CD4-positive, alpha-beta T cell treated with Interferon alpha-2 for 1 hour (primary cell): ENCODE data around the gene TTC28.
"Not testable (repeated sequence)": the region's sequence is repeated elsewhere in the genome, so short reads cannot be mapped to it uniquely, and the experiment has no call there.

Experiments used
- DNase-seq, 2 donors: peaks; one replicate each; pipeline ENCODE4 v3.0.0-alpha.2; 2020 to 2022

The TTC28 gene

DNA sequence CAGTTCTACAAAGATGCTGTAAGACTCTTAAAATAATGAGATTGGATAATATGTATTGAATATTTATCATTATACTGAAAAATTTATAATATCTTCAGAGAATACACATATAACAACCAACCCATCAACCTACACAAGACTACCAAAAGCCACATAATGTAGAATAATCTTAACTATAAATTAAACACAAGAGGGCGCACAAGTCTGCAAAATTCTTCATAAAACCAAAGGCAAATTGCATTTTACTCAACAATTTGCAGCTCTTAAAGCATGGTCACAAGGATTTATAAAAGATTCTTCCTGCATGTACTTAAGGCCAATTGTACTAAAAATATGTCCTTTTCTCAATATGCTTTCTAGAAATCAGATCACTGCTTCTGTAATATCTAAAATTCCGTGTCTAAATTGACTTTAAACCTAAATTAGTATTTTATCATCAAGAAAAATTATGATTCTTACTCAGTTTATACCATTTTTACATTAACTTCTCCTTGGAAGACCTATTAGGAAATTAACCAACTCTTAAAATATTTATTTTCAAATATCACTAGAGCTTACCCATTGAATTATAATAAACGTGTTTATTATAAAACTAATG, 79.0 kb downstream of the TTC28 start:
- DNase-seq: peak in 1 of 2 donors; percentile 68

DNA sequence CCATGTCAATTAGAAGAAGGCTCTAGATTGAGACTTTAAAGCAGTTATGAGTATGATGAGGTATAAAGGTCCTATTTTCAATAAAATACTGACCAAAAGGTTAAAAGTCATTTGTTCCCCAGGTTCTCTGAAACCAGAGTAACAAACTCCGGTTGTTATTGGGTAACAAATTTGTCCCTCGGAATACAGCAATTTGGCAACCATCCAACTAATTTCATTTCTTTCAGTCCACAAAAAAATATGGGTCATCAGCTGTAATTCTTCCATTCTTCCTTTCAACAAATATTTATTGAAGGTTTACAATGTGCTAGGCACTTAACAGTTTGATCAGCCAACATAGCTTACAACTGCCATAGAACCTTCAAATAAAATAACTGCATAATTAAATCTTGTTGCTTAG, 79.9 kb downstream of the TTC28 start:
- DNase-seq: no peak

DNA sequence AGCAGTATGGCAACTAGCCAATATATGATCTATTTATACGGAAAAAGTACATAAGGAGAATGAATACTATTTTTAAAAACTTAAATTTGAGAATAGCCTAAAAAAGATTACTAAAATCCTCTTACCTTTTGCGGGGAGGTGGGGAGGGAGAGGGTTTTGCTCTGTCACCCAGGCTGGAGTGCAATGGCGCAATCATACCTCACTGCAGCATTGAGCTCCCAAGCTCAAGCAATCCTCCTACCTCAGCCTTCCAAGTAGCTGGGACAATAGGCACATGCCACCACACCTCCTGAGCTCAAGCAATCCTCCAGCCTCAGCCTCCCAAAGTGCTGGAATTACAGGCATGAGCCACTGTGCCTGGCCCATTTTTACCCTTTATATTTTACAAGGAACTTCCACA, 82.0 kb downstream of the TTC28 start:
- no peak for DNase-seq

DNA sequence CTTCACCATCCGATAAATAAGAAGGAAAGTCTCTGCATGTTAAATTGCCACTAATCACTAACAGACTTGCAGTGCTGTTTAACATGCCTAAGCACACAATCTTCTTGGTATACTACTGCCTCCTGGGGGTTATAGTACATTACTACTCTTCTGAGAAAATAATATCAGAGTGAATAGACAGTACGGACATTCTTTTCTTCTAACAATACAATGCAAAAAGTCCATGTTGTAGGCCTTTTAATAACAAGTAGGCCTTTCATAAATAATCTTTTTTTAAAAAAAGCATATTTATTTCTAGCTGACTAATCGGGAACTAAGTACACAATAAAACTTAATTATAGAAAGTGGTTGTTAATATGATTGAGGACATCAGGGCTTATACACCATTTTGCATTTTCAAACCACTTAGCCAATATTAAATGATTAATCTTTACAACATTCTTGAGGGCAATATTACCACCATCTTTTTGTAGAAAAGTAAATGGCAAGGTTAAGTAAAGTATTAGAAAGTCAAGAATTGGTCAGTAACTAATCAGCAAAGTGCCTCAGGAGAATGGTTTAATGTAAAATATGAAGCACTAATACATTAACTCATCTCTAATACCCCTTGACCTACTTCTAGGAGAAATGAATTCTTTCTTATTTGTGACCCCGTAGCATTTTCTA, 84.7 kb downstream of the TTC28 start:
- peak in 1 of 2 donors; percentile 49 for DNase-seq

DNA sequence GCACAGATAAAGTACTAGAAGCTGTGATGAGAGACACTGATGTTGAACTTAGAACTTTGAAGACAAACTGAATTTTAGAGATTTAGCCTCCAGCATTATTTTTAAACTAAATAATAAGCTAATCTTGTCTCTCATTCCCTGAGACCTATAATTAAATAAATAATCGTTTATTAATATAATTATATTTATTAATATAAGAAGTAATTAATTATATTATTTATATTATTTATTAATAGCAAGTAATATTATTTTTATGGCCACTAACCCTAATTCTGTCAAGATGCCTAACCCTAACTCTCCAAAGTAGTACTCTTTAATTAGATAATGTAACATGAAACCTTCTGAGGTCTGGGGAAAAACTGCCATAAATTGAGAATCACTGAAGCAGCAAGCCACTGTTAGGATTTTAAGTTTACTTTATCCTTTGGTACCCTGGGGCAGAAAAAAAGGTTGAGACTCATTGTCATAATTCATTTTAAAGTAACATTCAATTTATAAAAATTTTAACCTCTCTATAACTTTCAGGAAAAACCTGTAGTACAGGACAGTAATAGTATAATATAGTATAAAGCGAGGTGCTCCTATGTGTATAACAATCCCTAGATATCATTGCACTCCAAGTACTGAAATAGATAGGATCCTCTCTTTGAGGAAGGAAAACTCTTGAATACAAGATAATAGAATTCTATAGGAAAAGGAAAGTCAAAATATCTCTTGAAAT, 85.4 kb downstream of the TTC28 start:
- no peak for DNase-seq

DNA sequence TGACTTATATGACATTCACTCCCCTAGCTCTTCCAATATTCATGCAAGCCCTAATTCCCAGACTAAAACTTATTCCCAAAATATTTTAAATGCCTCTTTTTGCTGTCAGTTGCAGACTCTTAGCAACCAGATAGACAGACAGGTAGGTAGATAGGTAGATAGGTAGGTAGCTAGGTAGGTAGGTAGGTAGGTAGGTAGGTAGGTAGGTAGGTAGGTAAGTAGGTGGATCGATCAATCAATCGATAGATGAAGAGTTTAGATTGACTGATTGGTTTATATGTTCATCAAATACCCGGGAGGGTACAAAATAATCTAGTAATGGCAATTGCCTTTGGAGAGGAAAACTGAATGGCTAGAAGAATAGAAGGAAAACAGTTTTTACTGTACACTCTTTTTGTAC, 86.3 kb downstream of the TTC28 start:
- DNase-seq: no peak

DNA sequence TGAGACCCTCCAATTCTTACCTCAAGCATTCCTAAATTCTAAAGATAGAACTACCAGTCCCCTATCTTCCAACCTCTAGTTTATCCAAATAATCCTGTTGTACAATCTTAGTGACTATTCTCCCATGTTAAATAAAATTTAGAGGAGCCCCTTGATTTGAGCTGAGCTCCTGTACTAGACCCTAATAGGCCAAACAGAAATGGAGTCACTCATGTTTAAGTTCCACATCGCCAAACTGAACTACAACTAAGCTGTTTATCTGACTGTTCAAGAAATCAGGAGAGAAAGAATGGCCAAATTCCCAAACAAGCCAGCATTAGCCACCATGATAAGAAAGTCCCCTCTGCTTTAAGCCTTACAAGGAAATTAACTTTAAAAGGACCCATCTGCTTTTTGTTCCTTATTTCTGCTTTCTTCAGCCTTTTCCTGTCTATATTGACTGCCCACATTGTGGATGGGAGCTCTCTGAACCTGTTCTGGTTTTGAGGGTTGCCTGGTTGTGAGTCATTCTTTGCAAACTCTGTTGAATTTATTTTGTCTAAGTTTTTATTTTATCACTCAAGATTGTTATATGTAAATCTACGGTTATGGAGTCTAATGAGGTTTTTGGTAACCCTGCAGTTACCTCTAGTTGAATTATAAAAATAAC, 90.4 kb downstream of the TTC28 start:
- no peak for DNase-seq

DNA sequence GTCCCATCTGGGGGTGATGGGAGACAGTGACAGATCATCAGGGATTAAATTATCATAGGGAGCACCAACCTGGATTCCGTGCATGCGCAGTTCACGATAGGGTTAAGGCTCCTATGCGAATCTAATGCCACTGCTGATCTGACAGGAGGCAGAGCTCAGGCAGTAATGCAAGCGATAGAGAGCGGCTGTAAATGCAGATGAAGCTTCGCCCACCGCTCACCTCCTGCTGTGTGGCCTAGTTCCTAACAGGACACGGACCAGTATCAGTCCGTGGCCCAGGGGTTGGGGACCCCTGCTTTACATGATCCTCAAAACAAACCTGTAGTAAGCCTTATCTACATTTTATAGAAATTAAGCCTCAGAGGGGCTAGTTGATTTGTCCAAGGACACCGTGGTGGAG, 94.3 kb downstream of the TTC28 start:
- no peak for DNase-seq

DNA sequence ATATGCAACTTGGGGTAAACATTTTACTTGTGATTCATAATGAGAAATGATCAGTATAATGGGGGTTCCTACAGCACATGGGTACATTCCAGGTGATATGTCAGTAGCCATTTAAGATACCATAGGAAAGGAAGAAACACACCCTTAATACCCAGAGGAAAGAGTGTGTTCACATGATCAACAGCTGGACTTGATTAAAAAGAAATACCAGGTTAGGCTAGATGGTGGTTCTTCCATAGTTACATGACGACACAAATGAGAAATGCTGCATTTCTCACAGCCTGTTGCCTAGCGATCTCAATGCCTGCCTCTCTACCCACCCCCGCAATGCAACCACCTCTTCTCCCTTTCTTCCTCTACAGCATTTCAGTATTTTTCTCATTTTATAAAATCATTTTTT, 96.8 kb downstream of the TTC28 start:
- no peak for DNase-seq

DNA sequence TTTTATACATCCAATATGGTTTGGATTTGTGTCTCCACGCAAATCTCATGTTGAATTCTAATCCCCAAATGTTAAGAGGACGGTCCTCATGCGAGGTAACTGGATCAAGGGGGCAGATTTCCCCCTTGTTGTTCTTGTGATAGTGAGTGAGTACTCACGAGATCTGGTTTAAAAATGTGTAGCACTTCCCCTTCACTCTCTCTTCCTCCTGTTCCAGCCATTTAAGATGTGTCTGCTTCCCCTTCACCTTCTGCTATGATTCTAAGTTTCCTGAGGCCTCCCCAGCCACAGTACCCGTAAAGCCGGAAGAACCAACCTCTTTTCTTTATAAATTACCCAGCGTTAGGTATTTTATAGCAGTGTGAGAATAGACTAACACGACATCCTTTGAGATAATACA, 98.6 kb downstream of the TTC28 start:
- DNase-seq: no peak

DNA sequence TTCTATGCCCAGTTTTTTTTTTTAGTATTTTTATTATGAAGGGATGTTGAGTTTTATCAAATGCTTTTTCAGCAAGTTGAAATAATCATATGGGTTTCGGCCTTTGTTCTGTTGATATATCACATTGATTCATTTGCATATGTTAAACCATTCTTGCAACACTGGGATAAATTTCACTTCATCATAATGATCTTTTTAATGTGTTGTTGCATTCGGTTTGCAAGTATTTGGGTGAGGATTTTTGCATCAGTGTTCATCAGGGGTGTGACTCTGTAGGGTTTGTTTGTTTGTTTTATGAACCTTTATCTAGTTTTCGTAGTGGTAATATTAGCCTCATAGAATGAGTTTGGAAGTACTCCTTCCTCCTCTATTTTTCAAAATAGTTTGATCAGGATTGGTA, 103.5 kb downstream of the TTC28 start:
- DNase-seq: no peak

DNA sequence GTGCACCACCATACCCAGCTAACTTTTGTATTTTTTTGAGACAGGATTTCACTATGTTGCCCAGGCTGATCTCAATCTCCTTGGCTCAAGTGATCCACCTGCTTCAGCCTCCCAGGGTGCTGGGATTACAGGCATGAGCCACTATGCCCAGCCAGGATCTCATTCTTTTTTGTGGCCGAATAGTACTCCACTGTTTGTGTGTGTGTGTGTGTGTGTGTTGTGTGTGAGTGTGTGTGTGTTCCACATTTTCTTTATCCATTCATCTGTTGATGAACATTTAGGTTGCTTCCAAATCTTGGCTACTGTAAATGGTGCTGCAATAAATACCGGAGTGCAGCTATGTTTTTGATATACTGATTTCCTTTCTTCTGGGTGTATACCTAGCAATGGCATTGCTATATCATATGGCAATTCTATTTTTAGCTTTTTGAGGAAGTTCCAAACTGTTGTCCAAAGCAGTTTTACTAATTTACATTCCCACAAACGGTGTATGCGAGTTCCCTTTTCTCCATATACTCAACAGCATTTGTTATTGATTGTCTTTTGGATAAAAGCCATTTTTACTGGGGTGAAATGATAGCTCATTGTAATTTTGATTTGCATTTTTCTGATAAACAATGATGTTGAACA, 105.4 kb downstream of the TTC28 start:
- no peak for DNase-seq

DNA sequence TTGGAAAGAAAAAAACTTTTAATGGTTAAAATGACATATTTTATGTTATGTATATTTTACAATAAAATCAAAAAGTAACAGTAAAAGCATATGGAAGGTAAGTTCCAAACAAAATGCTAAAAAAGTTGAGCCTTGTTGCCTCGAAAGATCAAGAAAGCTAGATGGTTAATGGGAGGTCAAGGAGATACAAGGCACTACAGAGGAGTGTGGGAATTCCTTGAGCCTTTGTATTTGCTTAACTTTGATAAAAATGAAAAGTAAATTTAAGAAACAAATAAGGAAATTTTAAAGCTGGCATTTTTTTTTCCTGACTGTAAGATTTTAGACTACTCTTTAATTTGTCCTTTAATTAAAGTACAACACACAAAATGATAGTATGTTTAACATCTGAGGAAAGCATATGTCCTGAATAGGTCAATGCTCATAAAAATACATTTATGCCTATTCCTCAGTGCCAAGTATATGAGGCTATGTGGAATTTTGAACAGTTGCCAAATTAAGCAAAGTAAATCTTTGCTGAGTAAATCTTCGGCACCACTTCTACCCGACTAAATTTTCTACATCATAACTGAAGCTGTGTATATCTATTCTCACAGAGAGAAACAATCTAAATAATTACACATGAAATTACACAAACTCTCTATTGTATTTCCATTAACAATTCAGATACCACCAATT, 108.8 kb downstream of the TTC28 start:
- DNase-seq: no peak

DNA sequence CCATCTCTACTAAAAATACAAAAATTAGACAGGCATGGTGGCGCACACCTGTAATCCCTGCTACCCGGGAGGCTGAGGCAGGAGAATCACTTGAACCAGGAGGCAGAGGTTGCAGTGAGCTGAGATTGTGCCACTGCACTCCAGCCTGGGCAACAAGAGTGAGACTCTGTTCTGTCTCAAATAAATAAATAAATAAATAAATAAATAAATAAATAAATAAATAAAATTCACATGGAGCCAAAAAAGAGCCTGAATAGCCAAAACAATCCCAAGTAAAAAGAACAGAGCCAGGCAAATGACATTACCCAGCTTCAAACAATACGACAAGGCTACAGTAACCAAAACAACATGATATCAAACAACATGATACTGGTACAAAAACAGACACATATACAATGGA, 110.7 kb downstream of the TTC28 start:
- DNase-seq: not testable (repeated sequence)

DNA sequence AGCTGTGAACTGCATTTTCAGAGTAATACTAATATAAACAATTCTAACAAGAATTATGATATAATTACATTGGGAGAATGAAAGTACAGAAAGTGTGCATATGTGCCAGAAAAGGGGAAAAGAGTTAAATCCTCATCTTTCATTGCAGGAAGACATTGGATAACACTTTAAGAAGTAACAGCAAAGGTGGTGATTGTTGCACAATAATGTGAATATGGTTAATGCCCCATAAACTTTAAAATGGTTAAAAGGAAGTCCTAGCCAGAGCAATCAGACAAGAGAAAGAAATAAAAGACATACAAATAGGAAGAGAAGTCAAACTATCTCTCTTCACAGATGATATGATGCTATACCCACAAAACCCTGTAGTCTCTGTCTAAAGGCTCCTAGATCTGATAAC, 111.5 kb downstream of the TTC28 start:
- DNase-seq: no peak

DNA sequence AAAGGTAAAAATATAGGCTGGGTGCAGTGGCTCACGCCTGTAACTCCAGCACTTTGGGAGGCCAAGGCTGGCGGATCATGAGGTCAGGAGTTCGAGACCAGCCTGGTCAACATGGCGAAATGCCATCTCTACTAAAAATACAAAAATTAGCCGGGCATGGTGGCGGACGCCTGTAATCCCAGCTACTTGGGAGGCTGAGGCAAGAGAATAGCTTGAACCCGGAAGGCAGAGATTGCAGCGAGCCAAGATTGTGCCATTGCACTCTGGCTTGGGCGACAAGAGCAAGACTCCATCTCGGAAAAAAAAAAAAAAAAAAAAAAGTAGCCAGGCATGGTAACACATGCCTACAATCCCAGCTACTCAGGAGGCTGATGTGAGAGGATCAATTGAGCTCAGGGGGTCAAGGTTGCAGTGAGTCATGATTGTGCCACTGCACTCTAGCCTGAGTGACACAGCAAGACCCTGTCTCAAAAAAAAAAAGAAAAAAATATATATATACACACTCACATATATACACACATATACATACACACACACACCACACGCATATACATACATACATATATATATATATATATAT, 112.6 kb downstream of the TTC28 start:
- DNase-seq: not testable (repeated sequence)

DNA sequence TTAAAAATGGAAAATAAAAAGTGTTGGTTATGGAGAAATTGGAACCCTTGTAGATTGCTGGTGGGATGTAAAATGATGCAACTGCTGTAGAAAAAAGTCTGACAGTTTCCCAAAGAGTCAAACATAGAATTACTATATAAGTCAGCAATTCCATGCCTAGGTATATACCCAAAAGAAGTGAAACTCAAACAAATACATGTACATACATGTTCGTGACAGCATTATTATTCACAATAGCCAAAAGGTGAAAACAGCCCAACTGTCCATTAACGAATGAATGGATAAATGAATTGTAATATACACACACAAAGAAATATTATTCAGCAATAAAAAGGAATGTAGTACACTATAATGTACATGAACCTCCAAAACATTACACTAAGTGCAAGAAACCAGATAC, 116.0 kb downstream of the TTC28 start:
- DNase-seq: no peak

DNA sequence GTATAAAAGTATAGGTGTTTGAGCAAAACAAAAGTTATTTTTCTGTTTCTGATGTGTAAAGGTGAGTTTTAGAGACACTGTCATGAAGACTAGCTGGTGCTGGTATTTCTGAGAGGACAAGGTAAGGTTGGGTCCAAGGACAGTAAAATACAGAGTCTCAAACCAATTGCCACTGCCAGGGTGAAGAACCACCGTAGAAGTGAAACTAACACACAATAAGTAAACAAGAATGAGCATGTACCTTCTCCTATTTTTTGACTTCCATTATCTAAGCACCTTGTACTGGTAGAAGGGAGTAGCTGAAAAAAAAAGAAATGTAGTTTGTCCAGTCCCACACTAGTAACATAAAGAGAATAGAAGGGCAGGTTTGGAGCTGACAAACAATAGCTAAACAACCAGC, 117.3 kb downstream of the TTC28 start:
- no peak for DNase-seq

DNA sequence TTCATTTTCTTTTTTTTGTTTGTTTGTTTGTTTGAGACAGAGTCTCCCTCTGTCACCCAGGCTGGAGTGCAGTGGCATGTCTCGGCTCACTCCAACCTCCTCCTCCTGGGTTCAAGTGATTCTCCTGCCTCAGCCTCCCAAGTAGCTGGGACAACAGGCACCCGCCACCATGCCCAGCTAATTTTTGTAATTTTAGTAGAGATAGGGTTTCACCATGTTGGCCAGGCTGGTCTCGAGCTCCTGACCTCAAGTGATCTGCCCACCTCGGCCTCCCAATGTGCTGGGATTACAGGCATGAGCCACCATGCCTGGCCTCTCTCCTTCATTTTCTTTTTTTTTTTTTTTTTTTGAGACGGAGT, 118.9 kb downstream of the TTC28 start:
- not testable (repeated sequence) for DNase-seq

DNA sequence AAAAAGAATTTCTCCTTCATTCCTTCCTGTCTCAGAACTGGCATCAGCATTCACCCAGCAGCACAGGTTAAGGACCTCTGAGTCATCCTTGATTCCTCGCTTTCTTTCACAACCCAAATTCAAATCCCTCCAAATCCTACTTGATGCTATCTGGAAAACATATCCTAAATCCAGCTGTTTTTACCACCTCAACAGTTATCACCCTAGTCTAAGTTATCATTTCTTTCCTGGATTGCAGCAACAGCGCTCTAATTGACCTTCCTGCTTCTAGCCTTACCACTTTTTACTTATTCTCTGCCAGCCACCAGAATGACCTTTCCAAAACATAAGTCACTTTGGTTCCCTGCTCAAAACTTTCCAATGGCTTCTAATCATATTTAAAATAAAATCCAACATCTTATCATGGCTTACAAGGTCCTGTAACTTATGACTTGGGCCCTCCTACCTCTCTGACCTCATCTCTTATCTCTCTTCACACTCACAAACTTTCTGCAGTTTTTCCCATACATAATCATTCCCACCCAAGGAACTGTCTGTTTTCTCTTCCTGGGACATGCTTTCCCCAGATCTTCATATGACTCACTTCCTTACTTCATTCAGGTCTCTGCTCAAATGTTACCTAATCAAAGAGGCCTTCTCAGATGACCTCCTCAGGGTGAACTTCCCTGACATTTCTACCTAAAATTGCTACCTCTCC, 119.4 kb downstream of the TTC28 start:
- no peak for DNase-seq

DNA sequence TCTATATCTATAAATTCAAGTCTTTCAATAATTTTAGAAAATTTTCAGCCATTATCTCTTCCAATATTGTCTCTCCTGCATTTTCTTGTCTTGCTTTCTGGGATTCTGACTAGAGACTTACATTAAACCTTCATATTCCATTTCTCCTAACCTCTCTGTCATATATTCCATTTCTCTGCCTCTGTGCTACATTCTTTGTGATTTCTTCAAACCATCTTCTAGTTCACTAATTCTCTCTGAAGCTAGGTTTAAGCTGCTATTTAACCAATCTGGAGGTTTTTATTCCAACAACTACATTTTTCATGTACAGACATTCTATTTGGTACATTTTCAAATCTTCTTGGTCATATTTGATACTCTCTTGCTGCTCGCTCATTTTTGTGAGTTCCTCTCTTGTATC, 122.5 kb downstream of the TTC28 start:
- DNase-seq: no peak
